Astrocyte of the cerebellum (primary cell): ENCODE measurements around the gene SORCS2.

Experiments used
- DNase-seq: peaks from one replicate; pipeline ENCODE4 v3.0.0-alpha.2; 2011; ENCODE audit warnings: low read depth
- H3K4me3 ChIP-seq: 2 replicates; pipeline ENCODE4 v1.5.1; 2011; ENCODE audit warnings: mild to moderate bottlenecking, low read depth, low read length, moderate library complexity
- in situ Hi-C: cut with HindIII; loops from 2 replicates; pipeline ENCODE4 v1.10.0; 2017; ENCODE audit warnings: low sequenced_read_pairs
- TF ChIP-seq, protein P1 (sequence below): IDR thresholded peaks from 2 replicates; pipeline ENCODE4 v1.5.1; 2012; ENCODE audit warnings: low read length, low read depth, moderate library complexity, mild to moderate bottlenecking; ENCODE audit errors: missing control alignments

Gene SORCS2

DNA sequence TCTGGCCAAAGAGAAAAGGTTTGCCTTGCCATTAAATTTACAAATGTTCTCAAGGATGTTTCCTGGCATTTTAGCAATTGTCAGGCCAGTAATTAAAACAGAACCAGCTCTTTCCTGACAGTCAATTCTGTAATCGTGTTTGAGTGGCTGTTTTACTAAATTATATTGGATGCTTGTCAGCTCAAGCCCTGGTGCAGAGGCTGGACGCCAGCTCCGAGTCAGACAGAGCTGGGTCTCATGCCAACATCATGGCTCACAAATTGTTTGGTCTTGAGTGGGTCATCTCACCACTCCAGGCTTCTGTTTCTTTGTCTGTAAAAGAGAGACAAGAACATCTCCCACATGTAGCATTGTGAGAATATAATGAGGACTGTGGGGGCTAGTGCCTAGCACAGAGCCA, 432.7 kb downstream of the SORCS2 start:
- in situ Hi-C loops = no loop called here
- TF ChIP-seq, protein P1, sequence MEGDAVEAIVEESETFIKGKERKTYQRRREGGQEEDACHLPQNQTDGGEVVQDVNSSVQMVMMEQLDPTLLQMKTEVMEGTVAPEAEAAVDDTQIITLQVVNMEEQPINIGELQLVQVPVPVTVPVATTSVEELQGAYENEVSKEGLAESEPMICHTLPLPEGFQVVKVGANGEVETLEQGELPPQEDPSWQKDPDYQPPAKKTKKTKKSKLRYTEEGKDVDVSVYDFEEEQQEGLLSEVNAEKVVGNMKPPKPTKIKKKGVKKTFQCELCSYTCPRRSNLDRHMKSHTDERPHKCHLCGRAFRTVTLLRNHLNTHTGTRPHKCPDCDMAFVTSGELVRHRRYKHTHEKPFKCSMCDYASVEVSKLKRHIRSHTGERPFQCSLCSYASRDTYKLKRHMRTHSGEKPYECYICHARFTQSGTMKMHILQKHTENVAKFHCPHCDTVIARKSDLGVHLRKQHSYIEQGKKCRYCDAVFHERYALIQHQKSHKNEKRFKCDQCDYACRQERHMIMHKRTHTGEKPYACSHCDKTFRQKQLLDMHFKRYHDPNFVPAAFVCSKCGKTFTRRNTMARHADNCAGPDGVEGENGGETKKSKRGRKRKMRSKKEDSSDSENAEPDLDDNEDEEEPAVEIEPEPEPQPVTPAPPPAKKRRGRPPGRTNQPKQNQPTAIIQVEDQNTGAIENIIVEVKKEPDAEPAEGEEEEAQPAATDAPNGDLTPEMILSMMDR = no peak
- H3K4me3 ChIP-seq = no peak overlapping the region
- DNase-seq = no peak

GRCh38 chr4:7626531-7626930, 434.2 kb downstream of the SORCS2 start:
- TF ChIP-seq, protein P1 = no peak
- no peak overlapping the region for H3K4me3 ChIP-seq
- in situ Hi-C loops = no loop called here
- DNase-seq = no peak

GRCh38 chr4:7627251-7628250, 435.2 kb downstream of the SORCS2 start:
- DNase-seq = no peak
- H3K4me3 ChIP-seq = no peak overlapping the region
- TF ChIP-seq, protein P1 = no peak
- in situ Hi-C loops = no loop called here

DNA sequence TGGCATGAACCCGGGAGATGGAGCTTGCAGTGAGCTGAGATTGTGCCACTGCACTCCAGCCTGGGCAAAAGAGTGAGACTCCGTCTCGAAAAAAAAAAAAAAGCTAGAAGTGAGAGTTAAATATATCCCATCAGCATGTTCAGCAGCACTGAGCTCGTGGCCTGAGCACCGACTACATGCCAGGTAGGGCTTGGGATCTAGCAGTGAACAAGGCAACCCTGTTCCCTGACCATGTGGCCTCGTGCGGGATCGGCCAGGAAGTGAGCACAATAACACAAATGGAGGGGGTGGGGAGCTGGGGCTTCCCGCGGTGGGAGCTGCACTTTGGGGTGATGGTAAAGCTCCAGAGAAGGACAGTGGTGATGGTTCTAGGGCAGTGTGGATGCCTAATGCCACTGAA, 436.1 kb downstream of the SORCS2 start:
- DNase-seq = no peak
- TF ChIP-seq, protein P1 = no peak
- no peak overlapping the region for H3K4me3 ChIP-seq
- in situ Hi-C loops = no loop called here

DNA sequence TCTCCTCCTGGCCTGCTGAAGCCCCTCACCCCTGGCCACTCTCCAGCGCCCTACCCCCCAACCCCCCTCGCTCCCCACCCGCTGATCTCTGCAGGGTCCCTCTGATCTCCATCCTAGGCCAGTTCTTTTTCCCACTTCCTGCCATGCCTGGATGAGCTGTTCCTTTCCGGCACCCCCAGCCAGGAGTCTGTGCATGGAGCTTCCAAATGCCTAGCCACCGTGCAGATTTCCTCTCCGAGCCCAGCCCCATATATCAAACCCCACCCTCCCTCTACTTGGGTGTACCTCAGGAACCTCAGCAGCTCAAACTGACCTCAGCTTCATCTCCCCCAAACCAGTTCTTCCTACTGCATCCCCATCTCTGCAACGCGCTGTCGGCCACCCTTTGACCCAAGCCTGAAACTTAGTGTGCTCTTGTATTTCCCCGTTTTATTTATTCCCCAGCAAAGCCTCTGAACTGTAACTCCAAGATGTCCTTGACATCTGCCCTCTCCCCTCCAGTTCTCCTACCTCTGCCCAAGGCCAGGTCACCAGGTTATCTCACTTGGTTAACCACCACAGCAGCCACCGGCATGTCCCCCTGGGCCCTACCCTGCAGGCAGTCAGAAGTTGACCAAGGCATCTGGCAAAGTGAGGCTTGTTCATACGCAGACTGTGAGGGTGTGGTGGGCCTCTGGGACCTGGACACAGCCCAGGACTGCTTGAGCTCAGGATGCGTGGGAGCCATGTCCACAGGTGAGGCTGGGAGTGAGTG, 437.3 kb downstream of the SORCS2 start:
- DNase-seq = no peak
- TF ChIP-seq, protein P1 = no peak
- no peak overlapping the region for H3K4me3 ChIP-seq
- in situ Hi-C loops = no loop called here

- DNase-seq = peak; percentile 49
- in situ Hi-C loops = no loop called here
These were observed 438.4 kb downstream of the SORCS2 start for GRCh38 chr4:7630568-7631287.

More at GRCh38 chr4:7630568-7631287, 438.4 kb downstream of the SORCS2 start:
- TF ChIP-seq, protein P1 = no peak
- no peak overlapping the region for H3K4me3 ChIP-seq
